Measurements from ENCODE around the gene LAT. TPM values are rescaled to one million over a fixed set of nuclear protein-coding genes. Genes with fewer than 3 reads are reported as not detected.

LAT gene
- total RNA-seq, 3 donors from 2014 or later, result 241 to 262 (median 259) TPM

DNA sequence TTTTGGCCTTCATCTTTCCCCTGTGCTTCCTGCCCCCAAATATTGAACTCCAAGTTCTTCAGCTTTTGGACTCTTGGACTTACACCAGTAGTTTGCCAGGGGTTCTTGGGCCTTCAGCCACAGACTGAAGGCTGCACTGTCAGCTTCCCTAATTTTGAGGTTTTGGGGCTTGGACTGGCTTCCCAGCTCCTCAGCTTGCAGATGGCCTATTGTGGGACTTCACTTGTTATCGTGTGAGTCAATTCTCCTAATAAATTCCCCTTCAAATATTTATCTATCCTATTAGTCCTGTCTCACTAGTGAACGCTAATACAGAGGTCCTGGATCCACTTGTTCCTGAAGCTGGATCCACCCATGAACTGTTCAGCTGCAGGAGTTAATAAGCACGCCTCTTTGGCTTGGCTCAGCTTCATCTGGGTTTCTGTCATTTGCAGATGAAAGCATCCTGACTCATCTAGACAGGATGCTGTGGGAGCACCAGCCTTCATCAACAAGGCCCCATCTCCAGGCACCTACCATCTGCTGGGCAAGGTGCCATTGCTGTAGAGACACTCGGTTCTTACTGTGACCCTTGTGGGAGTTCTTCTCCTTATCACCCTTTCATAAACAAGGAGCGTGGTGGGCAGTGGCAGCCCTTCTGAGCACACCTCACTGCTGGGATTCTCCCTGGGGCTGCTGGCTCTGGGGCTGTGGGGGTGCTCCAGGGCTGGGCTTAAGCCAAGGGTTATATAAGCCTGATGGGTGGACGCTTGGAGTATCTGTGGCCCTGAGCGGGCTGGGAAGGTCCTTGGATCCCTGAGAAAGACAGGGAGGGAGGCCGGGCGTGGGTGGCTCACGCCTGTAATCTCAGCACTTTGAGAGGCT lies 23.1 kb downstream of the LAT start:
- Mint-ChIP-seq H3K27me3 (ENCODE audit: low read depth) (no peaks in the 10 kb centered on the region), H3K4me1 (ENCODE audit: low read depth) (peaks cover 54% of the 10 kb centered on the region), H3K9me3 (peaks cover 2% of the 10 kb centered on the region), H3K4me3 (peak overlapping the region; percentile 58), H3K36me3 (ENCODE audit: insufficient read depth) (no peaks in the 10 kb centered on the region)
- DNase-seq, result peak; percentile 68
- ATAC-seq, result peak; percentile 93

DNA sequence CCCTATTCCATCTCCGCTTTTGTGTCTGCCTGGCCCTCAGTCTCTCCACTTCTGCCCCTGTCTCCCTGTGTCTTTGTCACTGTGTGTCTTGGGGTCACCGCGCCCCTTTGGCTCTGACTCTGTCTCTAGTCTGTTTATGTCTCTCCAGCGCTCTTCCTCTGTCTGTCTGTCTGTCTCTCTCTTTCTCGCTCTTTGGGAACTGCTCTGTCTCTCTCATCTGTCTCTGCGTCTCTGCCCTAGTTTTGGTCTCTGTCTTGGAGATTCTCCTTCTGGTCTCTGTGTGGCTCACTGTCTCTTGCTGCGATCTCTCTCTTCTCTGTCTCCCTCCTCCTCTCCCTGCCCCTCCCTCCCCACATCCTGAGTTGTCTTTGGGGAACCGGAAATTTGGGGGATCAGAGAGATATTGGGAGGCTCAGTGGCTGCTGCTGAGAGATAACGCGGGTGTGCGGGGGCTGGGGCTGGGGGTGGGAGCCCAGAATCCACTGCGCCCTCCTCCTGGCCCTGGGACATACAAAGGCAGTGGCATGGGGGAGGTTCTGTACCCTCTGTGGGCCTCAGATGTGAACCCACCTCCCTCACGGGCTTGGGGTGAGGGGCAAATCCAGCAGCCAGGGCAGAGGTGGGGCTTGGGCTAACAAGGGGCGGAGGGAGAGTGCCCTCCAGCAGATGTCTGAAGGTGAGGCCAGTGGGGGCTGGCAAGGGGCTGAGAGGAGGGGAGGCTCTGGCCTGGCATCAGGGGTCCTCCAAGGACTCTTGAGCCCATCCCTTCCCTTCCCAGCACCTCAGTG lies 24.4 kb downstream of the LAT start:
- no peaks in the 10 kb centered on the region for H3K36me3 Mint-ChIP-seq (ENCODE audit: insufficient read depth)
- H3K27me3 Mint-ChIP-seq (ENCODE audit: low read depth), result no peaks in the 10 kb centered on the region
- peaks cover 2% of the 10 kb centered on the region for H3K9me3 Mint-ChIP-seq
- H3K4me1 Mint-ChIP-seq (ENCODE audit: low read depth), result peaks cover 66% of the 10 kb centered on the region
- DNase-seq (no peak), ATAC-seq (no peak)
- peak overlapping the region; percentile 62 for H3K4me3 Mint-ChIP-seq

DNA sequence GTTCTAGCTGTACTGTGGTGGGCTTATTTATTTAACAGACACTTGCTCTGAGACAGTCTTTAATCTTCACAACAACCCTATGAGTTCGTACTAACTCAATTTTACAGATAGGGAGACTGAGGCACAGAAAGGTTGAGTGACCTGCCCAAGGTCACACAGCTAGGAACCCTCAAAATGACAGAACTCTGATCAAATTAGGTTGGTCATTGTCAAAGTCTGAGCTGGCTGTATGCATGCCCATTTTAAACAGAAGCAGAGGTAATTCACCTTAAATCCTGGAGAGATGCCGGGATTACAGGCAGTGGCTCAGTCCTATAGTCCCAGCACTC lies 24.9 kb downstream of the LAT start:
- H3K27me3 Mint-ChIP-seq (ENCODE audit: low read depth), result no peaks in the 10 kb centered on the region

DNA sequence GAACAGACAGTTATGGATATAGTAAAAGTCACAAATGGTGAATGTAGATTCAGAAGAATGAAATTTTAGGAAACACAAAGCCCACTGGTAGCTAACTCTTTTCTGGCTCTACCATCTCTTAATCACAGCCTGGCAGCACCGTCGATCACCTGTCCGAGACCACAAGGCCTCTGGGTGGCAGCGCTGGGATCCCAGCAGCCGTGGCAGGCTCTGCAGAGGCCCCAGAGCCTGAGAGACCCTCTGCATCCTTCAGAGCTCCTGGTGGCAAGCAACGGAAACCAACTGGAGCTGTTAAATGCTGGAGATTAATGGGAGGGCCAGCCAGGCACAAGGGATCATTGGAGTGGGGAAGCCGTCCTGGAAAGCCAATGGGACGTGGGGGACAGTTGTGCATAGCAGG lies 26.3 kb downstream of the LAT start:
- DNase-seq, result no peak
- no peaks in the 10 kb centered on the region for H3K36me3 Mint-ChIP-seq (ENCODE audit: insufficient read depth)

More for the DNA sequence above, 24.9 kb downstream of the LAT start:
- ATAC-seq (no peak), DNase-seq (no peak)
- peaks cover 2% of the 10 kb centered on the region for H3K9me3 Mint-ChIP-seq
- peaks cover 70% of the 10 kb centered on the region for H3K4me1 Mint-ChIP-seq (ENCODE audit: low read depth)
- H3K4me3 Mint-ChIP-seq, result no peak overlapping the region
- H3K36me3 Mint-ChIP-seq (ENCODE audit: insufficient read depth), result no peaks in the 10 kb centered on the region

DNA sequence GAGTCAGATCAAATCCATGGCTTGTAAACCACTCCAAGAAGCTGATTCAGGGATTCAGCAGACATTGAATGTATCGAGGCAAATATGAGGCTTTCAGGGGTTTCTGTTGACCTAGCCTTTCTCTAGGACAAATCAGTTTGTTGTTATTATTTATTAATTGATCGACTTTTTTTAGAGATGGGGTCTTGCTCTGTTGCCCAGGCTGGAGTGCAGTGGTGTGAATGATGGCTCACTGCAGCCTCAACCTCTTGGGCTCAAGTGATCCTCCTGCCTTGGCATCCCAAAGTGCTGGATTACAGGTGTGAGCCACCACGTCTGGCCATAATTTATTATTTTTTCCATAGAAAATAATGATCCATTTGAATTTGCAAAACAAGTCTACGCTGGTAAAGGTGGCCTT lies 27.0 kb downstream of the LAT start:
- Mint-ChIP-seq H3K36me3 (ENCODE audit: insufficient read depth) (no peaks in the 10 kb centered on the region), H3K4me1 (ENCODE audit: low read depth) (peaks cover 64% of the 10 kb centered on the region), H3K4me3 (no peak overlapping the region), H3K27me3 (ENCODE audit: low read depth) (no peaks in the 10 kb centered on the region), H3K9me3 (peaks cover 2% of the 10 kb centered on the region)
- DNase-seq (no peak), ATAC-seq (no peak)

More for the DNA sequence above, 26.3 kb downstream of the LAT start:
- H3K4me3 Mint-ChIP-seq, result no peak overlapping the region
- peaks cover 2% of the 10 kb centered on the region for H3K9me3 Mint-ChIP-seq
- no peak for ATAC-seq
- no peaks in the 10 kb centered on the region for H3K27me3 Mint-ChIP-seq (ENCODE audit: low read depth)
- H3K4me1 Mint-ChIP-seq (ENCODE audit: low read depth), result peaks cover 65% of the 10 kb centered on the region

DNA sequence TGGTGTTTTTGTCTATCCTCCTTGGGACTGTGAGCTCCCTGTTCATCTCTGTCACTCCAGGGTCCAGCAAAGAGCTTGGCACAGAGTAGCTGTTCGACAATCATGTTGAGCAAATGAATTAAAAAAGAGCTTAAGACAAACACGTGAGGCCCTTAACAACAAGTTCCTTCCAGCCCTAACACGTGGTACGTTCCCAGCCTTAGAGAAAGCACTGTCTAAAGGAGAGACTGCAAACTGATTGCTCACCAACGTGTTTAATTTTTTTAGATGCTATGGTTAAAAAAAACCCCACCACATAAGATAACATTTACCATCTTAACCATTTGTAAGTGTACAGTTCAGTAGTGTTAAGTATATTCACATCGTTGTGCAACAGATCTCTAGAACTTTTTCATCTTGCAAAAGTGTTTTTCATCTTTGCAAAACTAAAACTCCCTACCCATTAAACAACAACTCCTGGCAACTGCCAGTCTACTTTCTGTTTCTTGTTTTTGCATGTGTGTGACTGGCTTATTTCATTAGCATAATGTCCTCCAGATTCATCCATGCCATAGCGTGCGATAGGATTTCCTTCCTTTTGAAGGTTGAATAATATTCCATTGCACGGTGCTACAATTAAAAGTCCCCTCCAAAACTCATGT lies 28.2 kb downstream of the LAT start:
- peak overlapping the region; percentile 16 for H3K4me3 Mint-ChIP-seq
- no peak for DNase-seq
- H3K27me3 Mint-ChIP-seq (ENCODE audit: low read depth), result no peaks in the 10 kb centered on the region
- H3K9me3 Mint-ChIP-seq, result peaks cover under 1% of the 10 kb centered on the region
- peaks cover 55% of the 10 kb centered on the region for H3K4me1 Mint-ChIP-seq (ENCODE audit: low read depth)
- no peaks in the 10 kb centered on the region for H3K36me3 Mint-ChIP-seq (ENCODE audit: insufficient read depth)
- ATAC-seq, result peak; percentile 67 to 73

DNA sequence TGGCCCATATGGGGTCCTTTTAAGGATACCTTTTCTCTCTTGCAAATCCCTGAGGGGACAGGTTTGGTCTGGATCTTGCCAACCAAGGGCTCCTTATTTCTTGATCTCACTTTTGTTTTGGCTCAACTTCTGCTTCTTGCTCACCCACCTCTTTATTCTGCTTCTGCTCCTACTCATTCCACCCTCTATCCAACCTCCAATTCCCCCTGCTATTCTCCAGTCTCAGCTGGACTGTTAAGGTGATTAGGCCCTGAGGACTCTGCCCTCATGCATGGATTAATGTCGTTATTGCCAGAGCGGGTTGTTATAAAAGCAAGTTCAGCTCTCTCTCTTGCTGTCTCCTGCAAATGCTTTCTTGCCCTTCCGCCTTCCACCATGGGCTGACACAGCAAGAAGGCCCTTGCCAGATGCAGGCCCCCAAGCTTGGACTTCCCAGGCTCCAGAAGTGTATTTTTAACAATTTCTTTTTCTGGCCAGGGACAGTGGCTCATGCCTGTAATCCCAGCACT lies 29.8 kb downstream of the LAT start:
- no peak for DNase-seq
- ATAC-seq, result no peak
- Mint-ChIP-seq H3K4me3 (no peak overlapping the region), H3K27me3 (ENCODE audit: low read depth) (no peaks in the 10 kb centered on the region), H3K9me3 (no peaks in the 10 kb centered on the region), H3K4me1 (ENCODE audit: low read depth) (peaks cover 45% of the 10 kb centered on the region), H3K36me3 (ENCODE audit: insufficient read depth) (no peaks in the 10 kb centered on the region)

DNA sequence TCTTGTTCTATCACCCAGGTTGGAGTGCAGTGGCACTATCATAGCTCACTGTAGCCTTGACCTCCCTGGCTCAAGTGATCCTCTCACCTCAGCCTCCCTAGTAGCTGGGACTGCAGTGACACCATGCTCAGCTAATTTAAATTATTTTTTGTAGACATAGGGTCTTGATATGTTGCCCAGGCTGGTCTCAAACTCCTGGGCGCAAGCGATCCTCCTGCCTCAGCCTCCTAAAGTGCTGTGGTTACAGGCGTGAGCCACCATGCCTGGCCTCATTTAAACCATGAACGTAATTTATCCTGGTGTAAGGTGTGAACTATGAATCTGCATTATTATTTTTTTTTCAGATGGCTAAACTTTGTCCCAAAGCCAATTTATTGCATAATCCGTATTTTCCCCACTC lies 37.3 kb downstream of the LAT start:
- ATAC-seq, result no peak
- Mint-ChIP-seq H3K36me3 (ENCODE audit: insufficient read depth) (no peaks in the 10 kb centered on the region), H3K9me3 (no peaks in the 10 kb centered on the region), H3K4me1 (ENCODE audit: low read depth) (peaks cover 59% of the 10 kb centered on the region), H3K27me3 (ENCODE audit: low read depth) (no peaks in the 10 kb centered on the region), H3K4me3 (no peak overlapping the region)
- no peak for DNase-seq

DNA sequence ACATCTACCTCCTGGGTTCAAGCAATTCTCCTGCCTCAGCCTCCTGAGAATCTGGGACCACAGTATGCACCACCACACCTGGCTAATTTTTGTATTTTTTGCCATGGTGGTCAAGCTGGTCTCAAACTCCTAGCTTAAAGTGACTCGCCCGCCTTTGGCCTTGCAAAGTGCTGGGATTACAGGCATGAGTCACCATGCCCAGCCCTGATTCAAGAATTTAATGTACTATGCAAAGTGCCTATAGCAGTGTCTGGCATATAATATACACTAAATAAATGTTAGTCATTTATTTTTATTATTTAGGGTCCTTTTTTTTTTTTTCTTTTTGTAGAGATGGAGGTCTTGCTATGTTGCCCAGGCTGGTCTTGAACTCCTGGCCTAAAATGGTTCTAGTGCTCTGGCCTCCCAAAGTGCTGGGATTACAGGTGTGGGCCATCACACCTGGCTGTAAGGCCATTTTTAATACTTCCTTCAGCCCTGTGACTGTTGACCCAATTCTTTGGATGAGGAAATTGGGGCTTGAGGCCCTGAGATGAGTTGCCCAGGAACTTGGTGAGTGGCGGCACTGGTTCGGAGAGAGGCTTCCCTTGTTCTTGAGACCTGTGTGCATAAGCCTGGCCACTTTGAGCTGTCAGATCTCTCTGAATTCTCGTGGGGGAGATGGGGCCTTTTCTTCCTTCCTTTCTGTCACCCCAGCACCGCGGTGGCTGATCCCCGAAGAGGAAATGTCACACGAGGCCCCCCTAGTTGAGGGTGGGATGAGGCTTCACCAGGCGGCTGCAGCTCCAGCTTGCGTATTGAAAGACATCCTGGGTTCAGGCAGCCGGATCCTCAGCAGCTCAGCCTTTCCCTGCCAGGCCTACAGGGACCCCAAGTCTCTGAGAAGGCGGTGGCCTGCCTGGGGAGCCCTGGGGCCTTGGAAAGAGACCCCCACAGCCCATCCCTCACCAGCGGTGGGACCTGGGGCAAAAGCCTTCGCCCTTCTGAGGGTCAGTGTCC lies 38.7 kb downstream of the LAT start:
- no peak overlapping the region for H3K4me3 Mint-ChIP-seq
- ATAC-seq, result no peak

DNA sequence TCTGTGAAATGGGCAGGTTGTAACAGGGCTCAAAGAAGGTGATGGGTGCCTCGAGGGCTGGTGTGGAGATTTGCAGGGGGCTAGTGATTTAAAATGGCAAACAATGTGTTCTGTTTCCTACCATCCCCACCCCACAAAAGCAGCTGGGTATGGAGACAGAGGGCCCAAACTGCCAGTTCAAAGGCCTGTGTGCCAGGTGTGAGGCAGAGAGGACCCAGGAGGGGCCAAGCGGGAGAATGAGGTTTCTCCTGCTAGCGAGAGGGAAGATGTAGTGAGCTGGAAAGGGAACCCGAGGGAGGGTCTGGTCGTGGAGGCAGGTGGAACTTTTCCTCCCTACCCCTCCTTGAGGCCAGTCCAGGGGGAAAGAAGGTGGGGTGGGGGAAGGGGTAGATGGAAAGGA lies 39.4 kb downstream of the LAT start:
- Mint-ChIP-seq H3K9me3 (no peaks in the 10 kb centered on the region), H3K4me3 (no peak overlapping the region), H3K4me1 (ENCODE audit: low read depth) (peaks cover 69% of the 10 kb centered on the region), H3K27me3 (ENCODE audit: low read depth) (no peaks in the 10 kb centered on the region), H3K36me3 (ENCODE audit: insufficient read depth) (no peaks in the 10 kb centered on the region)
- ATAC-seq, result no peak
- no peak for DNase-seq

More for the DNA sequence above, 38.7 kb downstream of the LAT start:
- H3K9me3 Mint-ChIP-seq, result no peaks in the 10 kb centered on the region
- H3K4me1 Mint-ChIP-seq (ENCODE audit: low read depth), result peaks cover 64% of the 10 kb centered on the region
- H3K27me3 Mint-ChIP-seq (ENCODE audit: low read depth), result no peaks in the 10 kb centered on the region
- no peaks in the 10 kb centered on the region for H3K36me3 Mint-ChIP-seq (ENCODE audit: insufficient read depth)
- DNase-seq, result no peak

DNA sequence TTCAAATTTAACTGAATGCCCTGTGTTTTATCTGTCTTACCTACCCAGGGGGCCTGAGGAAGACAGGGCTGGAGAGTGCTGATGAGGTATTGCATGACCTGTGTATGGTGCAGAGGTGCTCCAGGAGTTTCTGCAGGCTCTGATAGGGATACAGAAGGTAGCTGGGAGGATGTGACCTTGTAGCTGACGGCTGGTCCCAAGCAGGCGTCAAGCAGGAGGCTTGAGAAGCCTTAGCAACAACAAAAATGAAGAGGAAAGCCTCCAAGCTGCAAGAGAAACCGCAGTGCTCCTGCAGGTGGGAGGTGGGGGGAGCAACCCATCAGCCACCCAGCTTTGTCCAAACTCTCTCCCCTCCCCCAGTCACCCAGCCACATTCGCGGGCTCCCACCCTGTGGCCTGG lies 40.4 kb downstream of the LAT start:
- ATAC-seq, result no peak
- peaks cover 69% of the 10 kb centered on the region for H3K4me1 Mint-ChIP-seq (ENCODE audit: low read depth)
- no peaks in the 10 kb centered on the region for H3K36me3 Mint-ChIP-seq (ENCODE audit: insufficient read depth)
- DNase-seq, result no peak
- H3K4me3 Mint-ChIP-seq, result no peak overlapping the region
- no peaks in the 10 kb centered on the region for H3K27me3 Mint-ChIP-seq (ENCODE audit: low read depth)
- H3K9me3 Mint-ChIP-seq, result no peaks in the 10 kb centered on the region

DNA sequence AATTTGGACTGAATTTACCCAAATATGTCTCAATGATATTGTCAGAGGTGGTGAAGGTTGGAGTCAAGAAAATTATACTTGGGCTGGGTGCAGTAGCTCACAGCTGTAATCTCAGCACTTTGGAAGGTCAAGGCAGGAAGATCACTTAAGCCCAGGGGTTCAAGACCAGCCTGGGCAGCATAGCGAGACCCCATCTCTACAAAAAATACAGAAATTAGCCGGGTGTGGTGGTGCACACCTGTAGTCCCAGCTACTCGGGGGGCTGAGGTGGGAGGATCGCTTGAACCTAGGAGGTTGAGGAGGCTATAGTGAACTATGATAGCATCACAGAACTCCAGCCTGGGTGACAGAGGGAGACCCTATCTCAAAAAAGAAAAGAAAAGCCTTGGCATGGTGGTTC lies 40.9 kb downstream of the LAT start:
- no peaks in the 10 kb centered on the region for H3K27me3 Mint-ChIP-seq (ENCODE audit: low read depth)
- no peaks in the 10 kb centered on the region for H3K36me3 Mint-ChIP-seq (ENCODE audit: insufficient read depth)
- H3K4me3 Mint-ChIP-seq, result no peak overlapping the region
- peaks cover 69% of the 10 kb centered on the region for H3K4me1 Mint-ChIP-seq (ENCODE audit: low read depth)
- DNase-seq (no peak), ATAC-seq (no peak)
- H3K9me3 Mint-ChIP-seq, result no peaks in the 10 kb centered on the region

DNA sequence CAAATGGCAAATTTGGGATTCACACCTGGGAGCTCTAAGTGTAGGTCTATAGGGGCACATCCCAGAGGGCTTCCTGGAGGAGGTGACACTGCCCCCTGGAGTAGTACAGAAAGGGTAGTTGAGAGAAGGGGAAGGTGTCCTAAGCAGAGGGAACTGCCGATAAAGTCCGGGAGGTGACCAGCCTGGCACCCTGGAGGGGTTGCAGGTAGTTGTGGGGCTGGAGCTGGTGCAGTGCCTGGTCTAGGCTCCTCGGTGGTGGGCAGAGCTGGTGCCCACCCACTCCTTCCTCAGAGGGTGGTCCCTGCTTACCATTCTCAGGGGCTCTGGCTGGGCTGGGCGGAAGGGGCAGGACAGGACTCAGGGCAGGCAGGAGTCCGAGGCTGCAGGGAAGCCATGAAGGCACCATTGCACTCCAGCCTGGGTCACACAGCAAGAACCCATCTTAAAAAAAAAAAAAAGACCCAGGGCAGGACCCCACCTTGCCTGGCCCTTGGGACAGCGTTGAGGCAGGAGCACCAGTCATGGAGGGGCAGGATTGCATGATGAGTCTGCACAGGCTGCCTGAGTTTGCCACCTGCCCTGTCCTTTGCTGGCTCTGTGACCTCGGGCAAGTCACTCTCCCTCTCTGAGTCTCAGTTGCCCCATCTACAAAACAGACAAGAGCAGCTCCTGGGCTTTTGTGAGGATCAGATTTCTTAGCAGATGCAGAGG lies 43.8 kb downstream of the LAT start:
- DNase-seq, result no peak
- H3K9me3 Mint-ChIP-seq, result no peaks in the 10 kb centered on the region
- peak in 1 of 2 donors; percentile 19 for ATAC-seq
- H3K4me3 Mint-ChIP-seq, result peak overlapping the region; percentile 43
- peaks cover 48% of the 10 kb centered on the region for H3K4me1 Mint-ChIP-seq (ENCODE audit: low read depth)
- no peaks in the 10 kb centered on the region for H3K36me3 Mint-ChIP-seq (ENCODE audit: insufficient read depth)
- no peaks in the 10 kb centered on the region for H3K27me3 Mint-ChIP-seq (ENCODE audit: low read depth)
